ENCODE measurements around the gene PDE4D. TPM values are rescaled to one million over a fixed set of nuclear protein-coding genes. Genes with fewer than 3 reads are reported as not detected.

Gene PDE4D
- polyA plus RNA-seq, 3 donors = 17.7 to 21.3 (median 19.7) TPM

DNA sequence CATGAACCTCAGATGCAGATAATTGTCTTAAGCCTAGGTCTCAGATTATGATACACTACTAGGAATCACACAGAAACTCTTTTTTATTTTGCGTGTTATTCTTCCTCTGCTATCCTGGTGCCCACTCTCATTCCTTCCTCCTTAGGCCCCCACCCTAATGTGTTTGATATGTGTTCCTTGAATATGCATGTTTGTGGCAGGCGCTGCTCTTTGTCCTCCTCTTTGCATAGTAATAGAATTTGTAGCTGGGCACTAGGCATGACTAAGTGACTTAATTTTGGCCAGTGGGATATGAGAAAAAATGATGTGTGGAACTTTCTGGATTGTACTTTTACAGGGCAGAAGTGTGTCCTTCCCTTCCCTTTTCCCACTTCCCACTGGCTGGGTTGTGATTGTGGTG is 965.6 kb downstream of the PDE4D start:
- DNase-seq = no peak

DNA sequence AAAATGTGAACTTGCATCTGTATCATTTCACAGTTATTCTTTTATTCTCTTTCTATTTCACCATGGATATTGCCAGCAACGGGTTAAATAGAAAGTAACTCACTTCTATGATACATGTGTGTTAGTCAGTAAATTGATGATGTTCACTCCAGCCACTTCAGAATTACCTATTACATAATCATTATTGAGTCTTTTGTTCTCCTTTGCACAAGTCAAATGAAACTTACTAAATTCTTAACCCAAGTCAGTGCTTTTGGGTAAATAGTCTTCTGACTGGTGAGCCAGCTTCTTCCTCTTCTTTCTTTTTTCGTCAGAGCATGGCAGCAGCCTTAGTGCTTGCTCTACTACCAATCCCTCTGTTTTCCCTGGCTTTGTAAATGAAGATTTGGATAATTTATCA is 966.3 kb downstream of the PDE4D start:
- no peak for DNase-seq

DNA sequence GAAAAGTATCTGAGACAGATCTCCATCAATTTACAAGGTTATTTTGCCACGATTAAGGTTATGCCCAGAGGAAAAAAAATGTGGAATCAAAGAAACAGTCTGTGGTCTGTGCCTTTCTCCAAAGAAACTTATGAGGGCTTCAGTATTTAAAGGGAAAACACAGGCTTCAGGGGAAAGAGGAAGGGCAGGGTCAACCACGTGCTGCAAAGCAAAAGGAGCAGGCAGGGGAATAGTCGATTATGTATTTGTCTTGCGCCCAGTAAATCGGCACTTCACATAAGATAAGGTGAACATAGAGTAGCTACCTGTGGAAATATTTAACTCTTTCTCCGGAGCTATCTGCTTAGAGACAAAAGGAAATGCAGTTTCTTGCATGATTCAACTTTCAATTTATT is 967.0 kb downstream of the PDE4D start:
- DNase-seq = no peak

DNA sequence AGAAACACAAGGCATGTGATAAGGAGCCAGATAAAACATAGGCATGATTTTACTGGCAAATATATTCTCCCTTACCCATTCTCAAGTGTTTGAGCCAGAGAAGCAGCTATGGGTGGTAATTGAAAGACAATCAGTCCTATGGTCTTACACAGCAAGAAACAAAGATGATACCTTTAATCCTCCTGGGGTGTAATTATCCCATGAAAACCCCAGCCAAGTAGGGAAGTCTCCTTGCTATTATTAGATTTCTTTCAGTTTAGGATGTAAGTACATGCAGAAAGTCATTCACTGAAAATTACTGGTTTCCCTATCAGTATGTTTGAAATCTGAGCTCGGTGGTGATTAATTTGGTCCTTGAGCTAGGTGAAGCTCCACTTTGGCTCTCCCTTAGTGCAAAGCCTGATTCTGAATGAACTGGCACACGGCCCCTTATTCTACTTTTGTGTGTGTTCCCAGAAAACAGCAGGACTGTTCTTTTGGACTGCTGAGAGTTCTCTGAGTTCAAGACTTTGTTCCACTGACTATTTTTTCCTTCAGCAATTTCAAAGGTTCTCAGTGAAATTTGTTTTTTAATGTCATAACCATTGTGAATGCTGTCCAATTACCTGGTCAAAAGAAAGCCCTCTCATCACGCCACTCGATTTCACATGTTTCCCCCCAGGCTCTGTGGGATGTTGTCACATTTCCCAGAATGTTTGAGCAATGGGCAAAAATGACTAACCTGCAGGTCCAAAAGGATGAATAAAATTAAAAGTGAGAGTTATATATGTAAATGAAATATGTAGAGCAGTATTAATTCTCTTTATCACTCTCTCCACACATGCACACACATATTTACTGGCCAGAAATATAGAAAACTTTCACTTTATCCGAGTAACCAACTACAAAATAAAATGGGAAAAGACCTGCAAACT is 967.6 kb downstream of the PDE4D start:
- no peak for DNase-seq

DNA sequence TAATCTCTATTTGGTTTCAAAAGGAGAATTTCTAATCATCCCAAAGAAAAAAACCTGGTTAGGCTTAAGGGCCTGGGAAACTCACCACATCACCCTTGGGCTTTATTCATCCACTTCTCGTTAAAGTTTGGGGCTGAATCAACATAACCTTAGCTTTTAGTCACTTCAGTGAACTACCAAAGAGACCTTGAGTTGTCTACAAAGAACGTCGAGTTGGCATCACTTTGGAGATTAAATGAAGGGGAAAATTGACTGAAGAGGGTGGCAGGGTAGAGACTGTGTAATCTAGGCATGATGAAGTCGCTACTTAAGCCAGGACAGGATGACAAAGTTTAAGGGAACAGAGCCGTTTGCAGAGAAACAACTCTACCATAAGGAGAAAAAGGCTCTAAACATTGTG is 969.2 kb downstream of the PDE4D start:
- DNase-seq = no peak

DNA sequence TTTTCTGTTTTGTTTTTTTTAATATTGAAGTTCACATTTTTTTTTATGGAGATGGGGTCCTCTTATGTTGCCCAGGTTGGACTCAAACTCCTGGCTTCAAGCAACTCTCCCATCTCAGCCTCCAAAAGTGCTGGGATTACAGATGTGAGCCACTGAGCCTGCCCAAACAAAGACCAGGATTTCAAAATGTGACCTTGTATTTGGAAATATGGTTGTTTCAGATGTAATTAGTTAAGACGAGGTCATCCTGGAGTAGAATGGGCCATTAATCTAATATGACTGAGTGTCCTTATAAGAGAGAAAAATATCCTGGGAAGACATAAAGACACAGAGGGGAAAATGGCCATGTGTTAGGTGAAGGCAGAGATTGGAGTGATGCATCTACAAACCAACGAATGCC is 970.2 kb downstream of the PDE4D start:
- no peak for DNase-seq

DNA sequence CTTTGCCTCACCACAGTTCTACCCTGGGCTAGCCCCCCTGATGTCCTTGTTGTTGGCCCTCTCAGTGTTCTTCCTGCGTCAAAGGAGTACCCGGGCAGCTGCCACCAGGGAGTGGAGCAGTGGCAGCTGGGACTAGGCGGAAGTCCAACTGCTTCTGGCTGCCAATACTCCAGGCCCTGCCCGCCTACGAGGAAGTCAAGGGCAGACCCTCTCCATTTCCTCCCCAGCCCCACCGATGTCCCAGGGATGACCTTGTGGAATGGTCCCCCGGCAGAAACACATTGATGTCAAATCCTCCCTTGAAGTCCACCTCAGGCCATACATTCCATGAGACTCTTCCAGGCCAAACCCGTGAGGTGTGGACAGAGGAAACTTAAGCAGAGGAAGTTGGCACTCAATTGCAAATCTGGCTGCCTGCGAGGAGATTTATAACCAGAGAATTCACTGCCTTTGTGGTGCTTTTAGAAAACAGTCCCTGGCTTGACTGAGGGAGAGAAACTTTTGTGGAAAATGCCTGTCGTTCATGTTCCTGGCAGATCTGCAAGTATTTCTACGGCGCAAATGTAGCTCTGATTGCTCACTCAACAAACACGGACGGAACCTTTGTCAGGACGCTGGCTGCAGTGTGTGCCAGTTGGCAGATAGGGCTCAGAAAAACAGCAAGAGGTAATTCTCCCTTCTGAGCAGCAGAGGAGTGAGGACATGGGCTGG is 970.9 kb downstream of the PDE4D start:
- DNase-seq = no peak

DNA sequence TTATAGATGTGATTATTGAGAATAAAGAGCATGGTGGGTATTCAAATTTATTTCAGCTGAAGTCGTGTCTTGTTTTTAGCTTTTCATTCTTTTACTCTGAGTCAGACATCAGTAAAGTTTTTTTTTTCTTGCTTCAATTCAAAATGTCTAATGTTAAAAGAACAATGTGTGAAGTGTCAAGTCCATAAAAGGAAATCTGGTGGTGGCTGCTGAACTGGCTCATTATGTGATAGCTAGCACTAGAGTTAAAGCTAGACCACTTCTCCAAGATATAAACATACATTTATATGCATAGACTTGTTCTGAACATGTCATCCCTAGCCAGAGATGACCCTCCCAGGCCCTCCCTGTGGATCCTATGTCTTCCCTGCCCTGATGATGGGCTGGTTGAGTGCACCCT is 972.4 kb downstream of the PDE4D start:
- DNase-seq = no peak

DNA sequence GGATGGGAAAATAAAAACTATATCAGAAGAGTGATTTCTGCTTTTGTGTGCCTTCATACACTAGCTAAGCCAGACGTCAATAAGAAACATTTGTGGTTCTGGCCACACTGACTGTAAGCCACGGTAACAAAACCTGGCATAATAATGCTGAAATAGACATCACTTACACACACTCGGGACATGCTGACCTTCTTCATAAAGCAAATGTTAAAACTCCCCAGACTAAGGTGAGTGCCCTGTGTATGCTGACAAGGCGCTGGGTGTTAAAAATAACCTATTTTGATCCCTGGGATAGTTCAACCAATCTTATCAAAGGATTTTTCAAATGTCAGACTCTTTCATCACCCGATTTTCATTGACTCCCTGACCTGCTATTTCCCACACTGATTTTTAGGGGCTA is 973.7 kb downstream of the PDE4D start:
- DNase-seq = no peak
